Stimulated activated CD8-positive, alpha-beta memory T cell treated with anti-CD3 and anti-CD28 coated beads, Interleukin-4, amount 100 ng/mL, for 48 hours (primary cell): Measurements from ENCODE around the gene VWA1.
"Not testable (repeated sequence)": the region's sequence is repeated elsewhere in the genome, so short reads cannot be mapped to it uniquely, and the experiment has no call there.

ENCODE experiments used
- DNase-seq: peaks from one replicate; pipeline ENCODE4 v3.0.0-alpha.2; 2020

VWA1 gene

DNA sequence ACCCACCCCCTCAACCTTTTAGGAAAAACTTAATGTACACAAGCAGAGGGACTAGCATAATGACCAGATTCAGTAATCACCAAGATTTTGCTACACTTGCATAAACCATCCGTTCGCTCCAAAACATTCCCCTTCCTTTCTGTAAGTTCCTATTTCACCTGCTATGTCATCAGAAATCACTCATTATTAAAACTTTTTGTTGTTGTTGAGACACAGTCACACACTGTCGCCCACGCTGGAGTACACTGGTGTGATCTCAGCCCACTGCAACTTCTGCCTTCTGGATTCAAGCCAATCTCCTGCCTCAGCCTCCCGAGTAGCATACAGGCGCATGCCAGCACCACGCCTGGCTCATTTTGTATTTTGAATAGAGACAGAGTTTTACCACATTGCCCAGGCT is 31.8 kb upstream of the VWA1 start:
- no peak for DNase-seq

DNA sequence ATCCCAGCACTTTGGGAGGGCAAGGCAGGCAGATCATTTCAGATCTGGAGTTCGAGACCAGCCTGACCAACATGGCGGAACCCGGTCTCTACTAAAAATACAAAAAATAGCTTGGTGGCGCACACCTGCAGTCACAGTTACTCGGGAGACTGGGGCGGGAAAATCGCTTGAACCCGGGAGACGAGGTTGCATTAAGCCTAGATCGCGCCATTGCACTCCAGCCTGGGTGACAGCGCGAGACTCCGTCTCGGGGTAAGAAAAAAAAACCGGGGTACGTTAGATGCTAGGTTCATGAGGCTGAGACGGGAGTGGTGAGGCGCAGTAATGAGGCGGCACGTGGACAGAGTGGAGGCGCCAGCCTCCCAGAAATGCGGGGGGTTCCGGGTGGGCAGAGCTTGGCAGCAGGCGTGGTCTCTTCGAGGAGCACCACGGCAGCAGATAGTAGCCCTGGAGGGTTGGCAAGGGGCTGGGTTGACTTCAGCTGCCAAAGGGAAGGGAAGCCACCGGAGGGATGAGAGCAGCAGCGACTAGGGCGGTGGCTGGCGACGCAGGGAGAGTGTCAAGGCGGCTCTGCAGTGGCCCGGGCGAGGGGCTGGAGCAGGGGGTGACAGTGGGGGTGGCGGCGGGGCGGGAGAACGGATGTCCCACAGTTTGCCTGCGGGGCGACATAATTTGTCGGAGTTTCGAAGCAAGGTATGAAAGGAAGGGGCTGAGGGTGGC is 29.2 kb upstream of the VWA1 start:
- DNase-seq, result no peak

DNA sequence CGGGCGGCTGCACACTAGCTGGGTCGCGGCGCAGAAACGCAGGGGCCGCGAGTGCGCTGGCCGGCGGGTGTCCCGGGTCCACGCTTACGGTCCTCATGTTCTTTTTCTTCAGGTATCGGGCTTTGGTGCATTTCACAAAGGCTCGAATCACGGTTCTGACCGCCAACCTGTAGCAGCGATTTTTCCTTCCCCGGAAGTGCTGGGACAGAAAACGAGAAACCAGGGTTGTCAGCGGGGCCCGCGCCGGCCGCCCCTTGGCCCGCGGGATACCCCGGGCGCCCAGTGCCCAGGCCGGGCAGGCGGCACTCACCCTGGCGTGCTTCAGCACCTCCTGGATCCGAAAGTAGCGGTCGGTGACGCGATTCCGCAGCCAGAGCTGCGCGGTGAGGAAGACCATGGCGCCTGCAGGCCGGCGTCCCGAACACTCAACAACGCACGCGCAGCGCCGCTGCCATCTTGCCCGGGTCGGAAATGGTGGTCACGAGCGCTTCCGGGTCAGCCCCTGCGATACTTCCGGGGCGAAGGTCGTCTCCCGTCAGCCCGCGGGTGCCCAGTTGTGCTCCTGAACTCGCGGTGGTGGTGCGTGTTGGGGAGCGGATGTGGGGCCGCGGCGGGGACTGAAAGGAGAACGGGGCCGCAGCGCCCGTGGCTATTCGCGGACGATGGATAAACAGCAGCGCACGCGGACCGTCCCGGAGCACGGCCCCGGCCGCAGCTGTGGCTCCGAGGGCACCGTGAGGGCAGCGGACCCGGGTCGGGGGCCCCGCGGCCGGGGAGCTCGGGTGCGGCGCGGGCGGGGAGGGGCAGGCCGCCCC is 28.5 kb upstream of the VWA1 start, which contains the start of gene MRPL20:
TSS of gene MRPL20 (minus strand) at position 473 of the 815 bp plus-strand sequence. CDS start at position 397, 76 bp downstream.
- DNase-seq, result peak; percentile 97

DNA sequence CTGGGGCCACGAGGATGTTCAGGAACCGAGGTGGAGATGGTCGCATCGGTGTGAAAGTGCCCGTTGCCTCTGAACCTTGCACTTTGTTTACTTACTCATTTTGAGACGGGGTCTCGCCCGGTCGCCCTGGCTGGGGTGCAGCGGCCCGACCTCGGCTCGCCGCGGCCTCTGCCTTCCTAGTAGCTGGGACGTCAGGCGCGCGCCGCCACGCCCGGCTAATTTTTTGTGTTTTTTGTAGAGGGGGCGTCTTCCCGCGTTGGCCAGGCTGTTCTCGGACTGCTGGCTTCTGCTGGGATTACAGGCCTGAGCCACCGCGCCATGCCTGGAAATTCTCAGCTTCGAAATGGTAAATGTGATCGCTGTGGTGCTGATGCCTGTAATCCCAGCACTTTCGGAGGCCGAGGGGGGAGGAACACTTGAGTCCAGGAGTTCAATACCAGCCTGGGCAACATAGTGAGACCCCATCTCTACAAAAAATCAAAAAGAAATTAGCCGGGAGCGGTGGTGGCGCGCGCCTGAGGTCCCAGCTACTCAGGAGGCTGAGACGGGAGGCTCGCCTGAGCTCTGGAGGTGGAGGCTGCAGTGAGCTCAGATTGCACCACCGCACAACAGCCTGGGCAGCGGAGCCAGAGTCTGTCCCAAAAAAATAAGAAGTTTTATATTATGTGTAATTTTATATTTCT is 27.7 kb upstream of the VWA1 start:
- peak; percentile 52 for DNase-seq

DNA sequence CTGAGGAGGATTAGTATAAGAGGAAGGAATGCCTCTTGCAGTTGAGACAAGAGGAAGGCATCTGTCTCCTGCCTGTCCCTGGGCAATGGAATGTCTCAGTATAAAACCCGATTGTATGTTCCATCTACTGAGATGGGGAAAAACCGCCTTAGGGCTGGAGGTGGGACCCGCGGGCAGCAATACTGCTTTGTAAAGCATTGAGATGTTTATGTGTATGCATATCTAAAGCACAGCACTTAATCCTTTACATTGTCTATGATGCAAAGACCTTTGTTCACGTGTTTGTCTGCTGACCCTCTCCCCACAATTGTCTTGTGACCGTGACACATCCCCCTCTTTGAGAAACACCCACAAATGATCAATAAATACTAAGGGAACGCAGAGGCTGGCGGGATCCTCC is 25.3 kb upstream of the VWA1 start:
- not testable (repeated sequence) for DNase-seq

DNA sequence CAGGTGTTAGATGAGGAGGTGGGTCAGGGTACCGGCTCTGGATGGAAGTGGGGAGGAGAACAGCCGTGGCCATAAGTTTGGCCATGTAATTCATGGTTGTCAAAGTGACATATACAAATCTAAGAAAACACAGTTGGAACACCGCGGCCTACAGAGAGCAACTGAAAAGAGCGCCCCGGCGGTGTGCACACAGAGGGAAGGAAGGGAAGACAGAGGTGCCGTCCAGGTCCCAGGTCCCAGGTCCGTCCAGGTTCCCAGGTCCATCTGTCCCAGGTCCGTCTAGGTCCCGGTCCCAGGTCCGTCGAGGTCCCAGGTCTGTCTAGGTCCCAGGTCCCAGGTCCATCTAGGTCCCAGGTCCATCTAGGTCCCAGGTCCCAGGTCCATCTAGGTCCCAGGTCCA is 23.9 kb upstream of the VWA1 start:
- no peak for DNase-seq

DNA sequence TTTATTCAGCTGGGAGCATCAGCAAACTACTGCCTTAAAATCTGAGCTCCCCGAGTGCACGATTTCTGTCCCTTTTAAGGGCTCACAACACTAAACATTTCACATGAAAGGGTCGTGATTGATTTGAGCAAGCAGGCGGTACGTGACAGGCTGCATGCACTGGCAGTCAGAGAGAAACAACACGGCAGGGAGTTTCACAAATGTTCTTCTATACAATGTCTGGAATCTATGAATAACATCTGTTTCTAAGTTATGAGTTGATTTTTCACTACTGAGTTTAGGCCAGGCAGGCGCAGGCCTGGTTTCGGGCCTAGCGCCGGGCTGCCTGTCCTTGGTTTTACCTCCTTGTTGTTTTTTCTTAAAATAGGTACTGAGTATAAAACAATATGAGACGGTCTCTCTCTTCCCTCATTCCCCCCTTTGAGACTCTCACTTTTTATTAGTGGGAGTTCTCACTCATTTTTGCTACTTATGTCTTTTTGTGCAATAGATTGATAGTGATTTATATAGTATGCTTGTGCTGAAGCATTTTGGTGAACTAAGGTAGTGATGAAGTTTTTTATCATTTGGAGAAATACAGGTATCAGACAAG is 23.1 kb upstream of the VWA1 start:
- DNase-seq, result not testable (repeated sequence)

DNA sequence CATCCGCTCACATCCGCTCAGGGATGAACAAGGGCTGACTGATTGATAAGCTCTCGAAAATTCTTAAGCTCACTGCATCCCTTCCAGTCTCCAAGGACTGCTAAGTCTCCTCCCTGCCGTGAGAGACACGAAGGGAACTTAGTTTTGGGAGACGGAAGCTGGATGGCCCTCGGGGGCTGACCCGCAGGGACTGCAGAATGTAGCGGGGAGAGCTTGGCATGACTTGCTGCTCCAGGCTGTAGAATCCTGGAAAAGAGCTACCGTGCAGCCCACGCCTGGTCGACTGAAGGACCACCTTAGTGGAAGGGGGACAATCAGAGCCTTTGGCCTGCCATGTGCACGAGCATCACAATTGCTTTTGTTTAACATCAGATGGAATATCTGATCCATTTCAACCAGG is 19.7 kb upstream of the VWA1 start:
- no peak for DNase-seq

DNA sequence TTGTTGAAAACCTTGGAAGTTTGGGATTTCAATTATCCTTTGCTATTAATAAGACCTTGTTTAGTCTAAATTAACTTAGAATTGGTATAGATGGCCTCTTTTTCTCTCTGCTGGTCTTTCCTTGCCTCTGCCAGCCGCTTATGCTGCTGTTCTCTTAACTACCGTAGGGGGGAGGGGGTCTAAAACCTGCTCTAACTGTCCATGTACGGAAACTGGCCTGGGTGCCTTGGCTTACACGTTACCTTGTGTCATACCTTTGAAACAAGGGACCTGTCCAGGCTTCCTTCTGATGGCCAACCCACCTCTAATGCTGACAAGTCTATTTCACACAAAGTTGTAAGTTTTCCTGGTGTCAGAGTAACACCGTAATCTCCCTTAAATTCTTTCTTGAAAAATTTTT is 18.1 kb upstream of the VWA1 start:
- DNase-seq, result not testable (repeated sequence)

DNA sequence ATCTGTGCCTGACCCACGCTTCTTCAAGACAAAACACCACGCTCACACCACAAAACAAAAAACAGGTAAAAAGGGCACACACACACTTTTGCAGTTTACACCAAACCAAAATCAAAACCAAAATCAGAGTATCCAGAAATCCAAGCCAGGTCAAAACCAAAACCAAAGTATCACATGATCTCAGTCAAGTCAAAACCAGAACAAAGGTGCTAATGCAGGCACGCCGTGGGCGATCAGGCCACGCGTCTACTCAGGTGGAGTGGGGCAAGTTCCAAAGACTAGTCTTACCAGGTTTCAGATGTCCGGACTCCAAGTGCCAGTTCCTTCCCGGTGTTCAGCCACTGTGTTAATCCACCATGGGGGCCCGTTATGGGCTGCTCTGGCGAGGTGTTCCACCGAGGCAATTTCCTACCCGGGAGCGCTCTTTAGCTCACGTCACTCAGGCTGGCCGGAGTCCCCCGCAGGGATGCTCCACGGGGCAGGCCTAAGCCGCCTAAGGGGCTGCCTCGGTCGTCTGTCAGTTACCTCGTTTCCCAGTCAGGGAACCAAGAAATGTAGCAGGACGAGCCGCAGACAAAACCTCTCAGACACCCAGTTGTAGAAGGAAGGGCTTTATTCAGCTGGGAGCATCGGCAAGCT is 17.5 kb upstream of the VWA1 start:
- DNase-seq, result not testable (repeated sequence)

DNA sequence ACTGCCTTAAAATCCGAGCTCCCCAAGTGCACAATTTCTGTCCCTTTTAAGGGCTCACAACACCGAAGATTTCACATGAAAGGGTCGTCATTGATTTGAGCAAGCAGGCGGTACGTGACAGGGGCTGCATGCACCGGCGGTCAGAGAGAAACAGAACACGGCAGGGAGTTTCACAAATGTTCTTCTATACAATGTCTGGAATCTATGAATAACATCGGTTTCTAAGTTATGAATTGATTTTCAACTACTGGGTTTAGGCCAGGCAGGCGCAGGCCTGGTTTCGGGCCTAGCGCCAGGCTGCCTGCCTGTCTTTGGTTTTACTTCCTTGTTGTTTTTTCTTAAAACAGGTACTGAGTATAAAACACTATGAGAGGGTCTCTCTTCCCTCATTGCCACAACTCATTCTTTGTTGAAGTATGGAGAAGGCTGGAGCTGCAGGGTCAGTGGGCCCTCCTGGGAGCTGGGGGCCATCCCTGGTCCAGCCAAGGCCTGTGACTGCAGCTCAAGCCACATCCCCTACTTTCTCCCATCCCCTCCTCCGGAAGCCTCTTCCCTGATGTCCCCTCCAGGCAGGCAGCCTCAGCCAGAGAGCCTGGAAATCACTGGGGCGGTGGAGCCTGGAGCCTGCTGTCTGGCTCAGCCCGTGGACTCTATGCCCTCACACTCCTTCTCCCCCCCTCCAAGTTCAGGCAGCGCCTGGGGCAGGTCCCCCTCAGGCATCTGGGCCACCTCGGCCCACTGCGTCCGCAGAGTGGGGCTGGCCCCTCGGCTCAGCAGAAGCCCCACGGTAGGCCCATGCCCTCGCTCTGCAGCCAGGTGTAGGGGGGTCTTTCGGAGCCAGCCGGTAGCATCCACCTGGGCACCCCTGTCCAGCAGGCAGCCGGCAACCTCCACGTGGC is 16.8 kb upstream of the VWA1 start:
- DNase-seq, result no peak

DNA sequence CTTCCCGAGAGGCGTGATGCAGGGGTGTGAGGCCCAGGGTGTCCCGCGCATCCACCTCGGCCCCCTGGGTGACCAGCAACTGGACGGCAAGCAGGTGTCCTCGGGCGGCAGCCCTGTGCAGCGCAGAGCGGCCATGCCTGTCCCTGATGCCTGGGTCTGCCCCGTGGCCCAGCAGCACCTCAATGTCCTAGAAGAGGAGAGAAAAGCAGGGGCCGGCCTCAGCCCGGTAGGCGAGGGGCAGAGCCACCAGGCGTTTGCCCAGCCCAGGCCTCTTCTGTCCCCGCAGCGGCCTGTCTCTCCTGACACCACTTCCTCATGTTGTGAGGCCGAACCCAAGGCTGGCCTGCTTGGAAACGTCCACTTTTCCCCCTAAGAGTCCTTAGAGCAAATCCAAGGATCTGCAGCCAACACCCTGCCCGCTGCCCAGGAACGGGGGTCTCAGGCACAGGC is 16.1 kb upstream of the VWA1 start:
- DNase-seq, result no peak

DNA sequence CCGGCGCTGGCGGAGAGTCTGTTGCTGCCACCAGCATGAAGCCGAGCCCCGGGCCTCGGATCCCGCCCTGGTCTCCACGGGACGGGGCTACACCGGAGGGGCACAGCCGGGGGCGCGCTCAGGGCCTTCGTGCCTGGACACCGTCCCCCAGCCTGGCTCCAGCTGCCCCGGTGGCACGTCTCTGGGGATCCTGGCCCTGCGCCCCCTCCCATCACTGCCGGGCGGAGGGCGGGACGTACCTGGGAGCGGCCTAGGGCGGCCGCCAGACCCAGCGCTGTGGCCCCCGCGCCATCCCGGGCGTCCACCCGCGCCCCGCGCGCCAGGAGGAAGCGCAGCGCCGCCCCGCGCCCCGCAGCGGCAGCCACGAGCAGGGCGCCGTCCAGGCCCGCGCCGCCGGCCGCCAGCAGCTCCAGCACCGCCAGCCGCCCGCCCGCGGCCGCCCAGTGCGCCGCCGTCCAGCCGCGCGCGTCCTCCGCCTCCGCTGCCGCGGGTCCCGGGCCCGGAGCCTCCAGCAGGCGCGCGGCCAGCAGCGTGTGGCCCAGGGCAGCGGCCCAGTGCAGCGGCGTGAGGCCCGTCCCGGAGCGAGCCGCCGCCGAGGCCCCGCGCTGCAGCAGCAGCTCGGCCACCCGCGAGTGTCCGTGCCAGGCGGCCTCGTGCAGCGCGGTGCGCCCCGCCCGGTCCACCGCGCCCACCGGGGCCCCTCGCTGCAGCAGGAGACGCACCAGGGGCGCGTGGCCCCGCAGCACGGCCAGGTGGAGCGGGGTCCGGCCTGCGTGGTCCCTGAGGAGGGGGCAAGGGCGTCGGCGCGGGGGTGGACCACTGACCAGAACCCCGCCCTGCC is 15.5 kb upstream of the VWA1 start:
- DNase-seq, result no peak

DNA sequence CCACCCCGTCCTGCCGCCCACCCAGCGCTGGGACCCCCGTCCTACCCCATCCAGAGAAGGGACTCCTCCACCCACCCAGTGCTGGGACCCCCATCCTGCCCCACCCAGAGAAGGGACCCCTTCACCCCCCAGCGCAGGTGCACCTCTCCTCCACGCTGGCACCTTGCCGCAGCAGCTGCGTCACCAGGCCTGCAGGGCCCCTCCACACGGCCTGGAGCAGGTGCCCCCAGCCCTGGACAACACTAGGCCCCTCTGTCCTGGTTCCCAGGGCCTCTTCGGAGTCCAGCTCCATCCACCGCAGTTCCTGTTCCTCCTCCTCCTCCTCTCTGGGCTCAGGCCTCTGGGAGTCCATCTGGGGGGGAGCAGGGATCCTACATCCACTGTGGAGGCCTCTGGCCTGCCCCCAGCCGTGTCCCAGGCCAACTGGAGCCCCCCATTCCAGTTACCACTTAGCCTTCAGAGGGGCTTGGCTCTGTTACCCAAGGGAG is 14.8 kb upstream of the VWA1 start:
- no peak for DNase-seq

DNA sequence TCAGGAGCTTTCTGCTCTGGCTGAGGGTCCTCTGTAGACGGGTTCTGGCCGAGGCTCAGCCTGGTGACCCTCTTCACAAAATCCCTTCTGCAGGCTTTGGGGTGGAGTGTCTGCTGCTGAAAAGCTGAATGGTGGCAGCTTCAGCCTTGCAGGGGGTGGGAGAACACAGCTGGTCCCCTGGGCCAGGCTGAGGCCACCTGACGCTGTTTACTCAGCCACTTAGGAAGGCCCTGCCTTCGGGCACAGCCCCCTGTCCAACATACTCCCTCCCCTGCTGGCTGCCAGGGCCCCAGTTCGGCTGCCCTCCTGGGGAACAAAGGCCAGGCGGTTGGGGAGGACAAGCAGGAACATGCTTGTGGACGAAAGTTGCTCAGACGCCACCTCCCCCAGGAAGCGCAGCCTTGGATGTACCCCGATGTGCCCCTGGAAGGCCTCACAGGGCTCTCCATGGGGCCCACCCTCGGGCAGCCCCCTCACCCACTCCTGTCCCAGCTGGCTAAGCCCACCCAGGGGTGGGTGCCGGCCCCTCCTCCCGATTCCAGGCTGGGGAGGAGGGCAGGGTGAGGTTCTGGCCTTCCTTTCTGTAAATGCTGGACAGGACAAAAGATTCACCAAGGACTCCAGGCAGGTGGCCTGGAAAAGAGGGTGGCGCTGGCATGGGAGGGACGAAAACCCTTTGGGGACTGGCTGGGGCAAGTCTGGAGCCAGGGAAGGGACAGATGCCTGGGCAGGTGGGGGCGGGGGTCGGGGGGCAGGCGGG is 14.2 kb upstream of the VWA1 start, which contains the start of gene ANKRD65:
TSS of gene ANKRD65 (minus strand) at position 130 of the 760 bp plus-strand sequence. CDS start 271 bp downstream, outside the sequence.
- DNase-seq, result no peak

DNA sequence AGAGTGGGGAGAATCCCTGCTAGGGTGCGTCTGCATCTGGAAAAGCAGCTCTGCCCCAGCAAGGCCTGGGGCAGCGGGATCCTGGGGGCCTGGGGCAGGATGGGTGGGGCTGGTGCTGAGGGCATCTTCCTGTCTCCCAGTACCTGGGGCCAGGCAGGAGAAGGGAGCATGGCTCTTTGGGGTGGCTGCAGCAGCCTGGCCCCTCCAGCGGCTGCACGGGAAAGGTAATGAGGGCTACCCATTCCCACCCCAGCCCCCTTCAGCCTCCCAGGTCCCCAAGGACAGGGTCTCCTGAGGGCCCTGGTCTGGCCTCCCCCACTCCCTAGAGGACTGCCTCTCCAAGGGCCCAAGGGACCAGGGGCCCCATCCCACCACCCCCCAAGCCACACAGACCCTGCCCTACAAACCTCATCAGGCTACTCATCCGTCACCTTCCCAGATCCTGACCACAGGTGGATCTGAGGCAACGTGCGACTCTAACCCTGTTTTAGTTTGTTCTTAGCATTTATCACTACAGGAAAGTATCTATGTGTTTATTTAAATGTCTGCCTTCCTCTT is 13.5 kb upstream of the VWA1 start:
- no peak for DNase-seq

DNA sequence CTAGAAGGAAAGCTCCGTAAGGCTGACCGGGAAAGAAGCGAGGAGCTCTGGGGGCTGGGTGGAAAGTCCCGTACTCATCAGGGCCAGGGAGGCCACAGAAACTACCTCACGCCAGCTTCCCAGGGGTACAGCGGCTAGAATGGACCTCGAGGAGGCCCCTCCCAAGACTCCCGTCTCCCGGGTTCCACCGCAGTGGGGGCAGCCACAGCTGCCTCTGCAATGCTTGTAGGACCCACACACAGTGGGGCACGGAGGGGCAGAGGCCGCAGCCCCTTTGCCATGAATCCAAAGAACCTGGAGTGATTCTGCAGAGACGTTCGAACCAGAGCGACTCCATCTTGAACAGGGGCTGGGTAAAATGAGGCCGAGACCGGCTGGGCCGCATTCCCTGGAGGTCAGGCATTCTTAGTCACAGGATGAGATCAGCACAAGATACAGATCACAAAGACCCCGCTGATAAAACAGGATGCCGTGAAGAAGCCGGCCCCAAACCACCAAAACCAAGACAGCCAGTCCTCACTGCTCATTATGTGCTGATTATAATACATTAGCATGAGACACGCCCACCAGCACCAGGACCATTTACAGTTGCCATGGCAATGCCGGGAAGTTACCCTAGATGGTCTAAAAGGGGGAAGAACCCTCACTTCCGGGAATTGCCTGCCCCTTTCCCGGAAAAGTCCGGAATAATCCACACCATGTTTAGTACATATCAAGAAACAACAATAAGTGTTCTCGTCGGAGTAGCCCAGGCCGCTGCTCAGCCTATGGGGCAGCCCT is 12.8 kb upstream of the VWA1 start:
- no peak for DNase-seq

DNA sequence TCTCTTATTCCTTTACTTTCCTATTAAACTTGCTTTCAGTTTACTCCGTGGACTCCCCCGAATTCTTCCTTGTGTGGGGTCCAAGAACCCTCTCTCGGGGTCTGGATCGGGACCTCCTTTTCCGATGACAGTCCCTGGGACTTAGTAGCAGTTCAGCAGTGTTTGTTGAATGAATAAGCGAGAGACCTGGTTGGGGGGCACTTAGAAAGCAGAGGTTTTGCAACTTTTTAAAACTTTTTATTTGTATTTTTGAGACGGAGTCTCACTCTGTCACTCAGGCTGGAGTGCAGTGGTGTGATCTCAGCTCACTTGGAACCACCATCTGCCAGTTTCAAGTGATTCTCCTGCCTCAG is 12.3 kb upstream of the VWA1 start:
- no peak for DNase-seq
